Prostate gland (tissue), 2 donors: Measurements from ENCODE around the gene ELMO1.

Experiments used
- POLR2A ChIP-seq: fragments of 450-650 bp; IDR thresholded peaks from one replicate; pipeline ENCODE4 v1.6.1; 2016; ENCODE audit warnings: antibody characterized with exemption, mild to moderate bottlenecking
- TF ChIP-seq, protein P1 (sequence below), 4 experiments: fragments of 200-600 bp in 2 of 4; fragments of 450-650 bp in 2 of 4; sonication (generic) in 2 of 4; IDR thresholded peaks; 1 replicate in 3 of 4; 2 replicates in 1 of 4; pipeline ENCODE4 v1.5.1; 2016 to 2019; ENCODE audit warnings: antibody characterized with exemption in 4 of 4, mild to moderate bottlenecking in 2 of 4, moderate library complexity in 2 of 4

DNA sequence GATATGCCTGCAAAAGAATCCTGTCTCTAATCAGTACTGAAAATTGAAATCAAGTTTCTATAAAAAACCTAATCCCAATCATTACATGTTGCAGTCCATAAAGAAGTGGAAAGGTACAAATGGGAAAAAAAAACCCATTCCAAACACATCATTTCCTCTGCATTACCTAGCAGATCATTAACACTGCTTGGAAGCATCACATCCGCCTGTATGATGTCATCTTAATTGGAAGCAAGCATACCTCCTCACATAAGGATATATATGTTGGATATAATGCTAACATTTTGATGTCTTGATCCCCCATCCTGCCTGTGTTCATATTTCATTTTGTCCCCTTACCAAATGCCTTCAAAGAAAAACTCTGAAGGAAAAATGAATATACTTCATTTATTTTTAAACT, 483.0 kb downstream of the ELMO1 start:
- TF ChIP-seq, protein P1, sequence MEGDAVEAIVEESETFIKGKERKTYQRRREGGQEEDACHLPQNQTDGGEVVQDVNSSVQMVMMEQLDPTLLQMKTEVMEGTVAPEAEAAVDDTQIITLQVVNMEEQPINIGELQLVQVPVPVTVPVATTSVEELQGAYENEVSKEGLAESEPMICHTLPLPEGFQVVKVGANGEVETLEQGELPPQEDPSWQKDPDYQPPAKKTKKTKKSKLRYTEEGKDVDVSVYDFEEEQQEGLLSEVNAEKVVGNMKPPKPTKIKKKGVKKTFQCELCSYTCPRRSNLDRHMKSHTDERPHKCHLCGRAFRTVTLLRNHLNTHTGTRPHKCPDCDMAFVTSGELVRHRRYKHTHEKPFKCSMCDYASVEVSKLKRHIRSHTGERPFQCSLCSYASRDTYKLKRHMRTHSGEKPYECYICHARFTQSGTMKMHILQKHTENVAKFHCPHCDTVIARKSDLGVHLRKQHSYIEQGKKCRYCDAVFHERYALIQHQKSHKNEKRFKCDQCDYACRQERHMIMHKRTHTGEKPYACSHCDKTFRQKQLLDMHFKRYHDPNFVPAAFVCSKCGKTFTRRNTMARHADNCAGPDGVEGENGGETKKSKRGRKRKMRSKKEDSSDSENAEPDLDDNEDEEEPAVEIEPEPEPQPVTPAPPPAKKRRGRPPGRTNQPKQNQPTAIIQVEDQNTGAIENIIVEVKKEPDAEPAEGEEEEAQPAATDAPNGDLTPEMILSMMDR (IDR thresholded peaks at IDR 0.05), result no peak
- TF ChIP-seq POLR2A, result no peak
